ENCODE measurements around the gene MKNK2.

Gene MKNK2

GRCh38 chr19:2015608-2015950, 35.5 kb downstream of the MKNK2 start, which contains the start of gene BTBD2:
BTBD2 (minus strand) TSS chr19:2015714; CDS start chr19:2015703, 11 bp downstream.
- no peak for TF ChIP-seq TEAD4 (IDR thresholded peaks at IDR 0.05)
- TF ChIP-seq TAF1 (IDR thresholded peaks at IDR 0.05; ENCODE audit: low read depth) = peak; percentile 52; the same call in 1 of the 2 replicates
- TF ChIP-seq CEBPB (IDR thresholded peaks at IDR 0.05) = no peak
- no peak for TF ChIP-seq RAD21 (IDR thresholded peaks at IDR 0.05; ENCODE audit: low read depth)
- no peak for TF ChIP-seq FOXM1 (IDR thresholded peaks at IDR 0.05; ENCODE audit: borderline replicate concordance, low read depth)
- TF ChIP-seq EGR1 (IDR thresholded peaks at IDR 0.05) = peak; percentile 74
- peak; percentile 90 for TF ChIP-seq YY1 (IDR thresholded peaks at IDR 0.05; ENCODE audit: low read depth)
- no peak for TF ChIP-seq TCF12 (IDR thresholded peaks at IDR 0.05; ENCODE audit: low read depth)
- no peak for TF ChIP-seq EP300 (IDR thresholded peaks at IDR 0.05; ENCODE audit: borderline replicate concordance)
- TF ChIP-seq, protein P1, sequence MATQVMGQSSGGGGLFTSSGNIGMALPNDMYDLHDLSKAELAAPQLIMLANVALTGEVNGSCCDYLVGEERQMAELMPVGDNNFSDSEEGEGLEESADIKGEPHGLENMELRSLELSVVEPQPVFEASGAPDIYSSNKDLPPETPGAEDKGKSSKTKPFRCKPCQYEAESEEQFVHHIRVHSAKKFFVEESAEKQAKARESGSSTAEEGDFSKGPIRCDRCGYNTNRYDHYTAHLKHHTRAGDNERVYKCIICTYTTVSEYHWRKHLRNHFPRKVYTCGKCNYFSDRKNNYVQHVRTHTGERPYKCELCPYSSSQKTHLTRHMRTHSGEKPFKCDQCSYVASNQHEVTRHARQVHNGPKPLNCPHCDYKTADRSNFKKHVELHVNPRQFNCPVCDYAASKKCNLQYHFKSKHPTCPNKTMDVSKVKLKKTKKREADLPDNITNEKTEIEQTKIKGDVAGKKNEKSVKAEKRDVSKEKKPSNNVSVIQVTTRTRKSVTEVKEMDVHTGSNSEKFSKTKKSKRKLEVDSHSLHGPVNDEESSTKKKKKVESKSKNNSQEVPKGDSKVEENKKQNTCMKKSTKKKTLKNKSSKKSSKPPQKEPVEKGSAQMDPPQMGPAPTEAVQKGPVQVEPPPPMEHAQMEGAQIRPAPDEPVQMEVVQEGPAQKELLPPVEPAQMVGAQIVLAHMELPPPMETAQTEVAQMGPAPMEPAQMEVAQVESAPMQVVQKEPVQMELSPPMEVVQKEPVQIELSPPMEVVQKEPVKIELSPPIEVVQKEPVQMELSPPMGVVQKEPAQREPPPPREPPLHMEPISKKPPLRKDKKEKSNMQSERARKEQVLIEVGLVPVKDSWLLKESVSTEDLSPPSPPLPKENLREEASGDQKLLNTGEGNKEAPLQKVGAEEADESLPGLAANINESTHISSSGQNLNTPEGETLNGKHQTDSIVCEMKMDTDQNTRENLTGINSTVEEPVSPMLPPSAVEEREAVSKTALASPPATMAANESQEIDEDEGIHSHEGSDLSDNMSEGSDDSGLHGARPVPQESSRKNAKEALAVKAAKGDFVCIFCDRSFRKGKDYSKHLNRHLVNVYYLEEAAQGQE (IDR thresholded peaks at IDR 0.05; ENCODE audit: low read depth) = no peak
- TF ChIP-seq NFIC (IDR thresholded peaks at IDR 0.05) = no peak
- TF ChIP-seq MAX (IDR thresholded peaks at IDR 0.05) = no peak

DNA sequence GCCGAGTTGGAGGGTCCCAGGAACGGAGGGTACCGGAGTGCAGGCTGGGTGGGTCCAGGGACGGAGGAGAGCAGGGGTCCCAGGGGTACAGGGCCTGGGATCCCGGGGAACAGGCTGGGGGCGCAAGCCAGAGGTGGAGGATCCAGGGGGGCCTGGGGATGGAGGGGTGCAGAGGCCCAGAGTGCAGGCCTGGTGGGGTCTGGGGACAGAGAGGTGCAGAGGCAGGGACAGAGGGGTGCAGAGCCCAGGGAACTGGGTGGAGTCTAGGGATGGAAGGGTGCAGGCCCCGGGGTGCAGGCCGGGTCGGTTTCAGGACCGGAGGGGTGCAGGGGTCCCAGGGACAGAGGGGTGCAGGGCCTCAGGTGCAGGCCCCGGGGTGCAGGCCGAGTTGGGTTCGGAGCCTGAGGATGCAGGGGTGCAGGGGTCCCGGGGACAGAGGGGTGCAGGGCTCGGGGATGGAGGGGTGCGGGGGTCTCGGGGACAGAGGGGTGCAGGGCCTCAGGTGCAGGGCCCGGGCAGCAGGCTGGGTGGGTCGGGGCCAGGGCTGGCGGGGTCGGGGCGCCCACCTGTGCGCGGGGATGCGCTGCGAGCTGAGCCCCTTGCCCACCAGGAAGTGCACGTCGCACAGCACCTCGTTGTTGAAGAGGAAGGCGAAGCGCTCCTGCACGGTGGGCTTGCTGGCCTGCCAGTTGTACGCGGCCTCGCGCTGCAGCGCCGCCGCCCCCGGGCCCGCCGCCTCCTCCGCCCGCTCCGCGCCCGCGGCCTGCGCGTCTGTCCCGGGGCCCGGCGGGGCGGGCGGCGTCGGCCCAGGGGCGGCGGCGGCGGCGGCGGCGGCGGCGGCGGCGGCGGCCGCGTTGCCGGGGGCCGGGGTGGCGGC, 36.1 kb downstream of the MKNK2 start:
- TF ChIP-seq ZBTB7A (IDR thresholded peaks at IDR 0.05; ENCODE audit: low read depth) (no peak), RAD21 (IDR thresholded peaks at IDR 0.05; ENCODE audit: low read depth) (no peak), MAX (IDR thresholded peaks at IDR 0.05) (no peak), YY1 (IDR thresholded peaks at IDR 0.05; ENCODE audit: low read depth) (no peak), FOXM1 (IDR thresholded peaks at IDR 0.05; ENCODE audit: borderline replicate concordance, low read depth) (no peak), CREB1 (IDR thresholded peaks at IDR 0.05; ENCODE audit: low read depth) (no peak), TAF1 (IDR thresholded peaks at IDR 0.05; ENCODE audit: low read depth) (no peak), EGR1 (IDR thresholded peaks at IDR 0.05) (no peak), NFIC (IDR thresholded peaks at IDR 0.05) (no peak)
- TF ChIP-seq, protein P2, sequence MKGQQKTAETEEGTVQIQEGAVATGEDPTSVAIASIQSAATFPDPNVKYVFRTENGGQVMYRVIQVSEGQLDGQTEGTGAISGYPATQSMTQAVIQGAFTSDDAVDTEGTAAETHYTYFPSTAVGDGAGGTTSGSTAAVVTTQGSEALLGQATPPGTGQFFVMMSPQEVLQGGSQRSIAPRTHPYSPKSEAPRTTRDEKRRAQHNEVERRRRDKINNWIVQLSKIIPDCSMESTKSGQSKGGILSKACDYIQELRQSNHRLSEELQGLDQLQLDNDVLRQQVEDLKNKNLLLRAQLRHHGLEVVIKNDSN (IDR thresholded peaks at IDR 0.05) = no peak
- TF ChIP-seq, protein P1 (IDR thresholded peaks at IDR 0.05; ENCODE audit: low read depth) = no peak

GRCh38 chr19:2014131-2014571, 36.9 kb downstream of the MKNK2 start:
- TF ChIP-seq, protein P2 (IDR thresholded peaks at IDR 0.05) = no peak
- TF ChIP-seq ZBTB7A (IDR thresholded peaks at IDR 0.05; ENCODE audit: low read depth) (no peak), TCF12 (IDR thresholded peaks at IDR 0.05; ENCODE audit: low read depth) (no peak), MAX (IDR thresholded peaks at IDR 0.05) (no peak), EP300 (IDR thresholded peaks at IDR 0.05; ENCODE audit: borderline replicate concordance) (no peak), CREB1 (IDR thresholded peaks at IDR 0.05; ENCODE audit: low read depth) (no peak), CEBPB (IDR thresholded peaks at IDR 0.05) (no peak)

GRCh38 chr19:2013683-2013961, 37.4 kb downstream of the MKNK2 start:
- TF ChIP-seq CEBPB (IDR thresholded peaks at IDR 0.05) (no peak), NFIC (IDR thresholded peaks at IDR 0.05) (no peak), ZBTB7A (IDR thresholded peaks at IDR 0.05; ENCODE audit: low read depth) (peak; percentile 70), CREB1 (IDR thresholded peaks at IDR 0.05; ENCODE audit: low read depth) (no peak), TCF12 (IDR thresholded peaks at IDR 0.05; ENCODE audit: low read depth) (no peak), EP300 (IDR thresholded peaks at IDR 0.05; ENCODE audit: borderline replicate concordance) (no peak)
- TF ChIP-seq, protein P2 (IDR thresholded peaks at IDR 0.05) = no peak

DNA sequence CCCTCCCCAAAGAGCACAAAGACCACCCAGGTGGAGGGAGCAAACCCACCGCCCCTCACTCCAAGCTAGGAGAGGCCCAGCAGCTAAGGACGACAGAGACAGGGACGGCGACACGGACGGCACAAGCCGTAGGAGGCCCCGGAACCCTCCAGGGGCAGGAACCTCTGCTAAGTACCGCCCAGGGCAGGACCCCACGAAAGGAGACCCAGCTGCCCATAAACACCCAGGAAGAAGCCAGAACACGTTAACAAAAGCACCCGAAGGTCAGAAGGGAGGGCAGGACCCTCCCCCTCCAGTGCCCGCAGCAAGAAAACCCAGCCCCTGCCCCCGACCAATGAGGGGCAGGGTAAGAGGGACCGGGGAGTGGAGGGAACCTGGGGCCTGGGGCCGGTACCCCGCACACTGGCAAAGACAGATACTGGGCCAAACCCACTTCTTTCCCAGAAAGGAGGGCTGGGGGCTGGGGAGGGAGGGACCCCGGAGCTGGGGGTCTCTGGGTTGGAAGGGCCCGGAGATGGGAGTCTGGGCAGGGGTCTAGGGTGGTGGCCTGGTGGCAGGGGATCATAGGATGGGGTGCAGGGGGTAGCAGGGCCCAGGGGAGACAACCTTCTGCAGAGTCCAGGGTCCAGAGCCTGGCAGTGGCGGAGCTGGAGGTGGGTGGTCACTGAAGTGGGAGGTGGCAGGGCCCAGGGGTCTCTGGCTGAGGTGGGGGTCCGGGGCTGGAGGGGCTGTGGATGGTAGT, 37.9 kb downstream of the MKNK2 start:
- TF ChIP-seq, protein P2 (IDR thresholded peaks at IDR 0.05) = no peak
- TF ChIP-seq YY1 (IDR thresholded peaks at IDR 0.05; ENCODE audit: low read depth) (no peak), TAF1 (IDR thresholded peaks at IDR 0.05; ENCODE audit: low read depth) (no peak), NFIC (IDR thresholded peaks at IDR 0.05) (no peak), RAD21 (IDR thresholded peaks at IDR 0.05; ENCODE audit: low read depth) (no peak), EGR1 (IDR thresholded peaks at IDR 0.05) (no peak), CREB1 (IDR thresholded peaks at IDR 0.05; ENCODE audit: low read depth) (no peak), MAX (IDR thresholded peaks at IDR 0.05) (no peak), ZBTB7A (IDR thresholded peaks at IDR 0.05; ENCODE audit: low read depth) (no peak), FOXM1 (IDR thresholded peaks at IDR 0.05; ENCODE audit: borderline replicate concordance, low read depth) (no peak), TCF12 (IDR thresholded peaks at IDR 0.05; ENCODE audit: low read depth) (no peak), EP300 (IDR thresholded peaks at IDR 0.05; ENCODE audit: borderline replicate concordance) (no peak), TEAD4 (IDR thresholded peaks at IDR 0.05) (no peak), CEBPB (IDR thresholded peaks at IDR 0.05) (no peak)
- TF ChIP-seq, protein P1 (IDR thresholded peaks at IDR 0.05; ENCODE audit: low read depth) = no peak

Measured in Ishikawa (cell line).